Right kidney (tissue), 1 donor: Measurements from ENCODE around the gene ACER3.
"Not testable (repeated sequence)": the region's sequence is repeated elsewhere in the genome, so short reads cannot be mapped to it uniquely, and the experiment has no call there.

Experiments used
- DNase-seq: peaks from one replicate; pipeline ENCODE4 v3.0.0-alpha.2; 2016

Gene ACER3

GRCh38 chr11:76872959-76873827 lies 12.5 kb downstream of the ACER3 start:
- DNase-seq = no peak

GRCh38 chr11:76878014-76878413 lies 17.3 kb downstream of the ACER3 start:
- DNase-seq = no peak

GRCh38 chr11:76880314-76880713 lies 19.6 kb downstream of the ACER3 start:
- DNase-seq = no peak

- no peak for DNase-seq
Observed at GRCh38 chr11:76880956-76881355, 20.2 kb downstream of the ACER3 start.

- no peak for DNase-seq
Observed at GRCh38 chr11:76885390-76886097, 24.8 kb downstream of the ACER3 start.

GRCh38 chr11:76888989-76889388 lies 28.3 kb downstream of the ACER3 start:
- DNase-seq = no peak

GRCh38 chr11:76889411-76889975 lies 28.8 kb downstream of the ACER3 start:
- no peak for DNase-seq

GRCh38 chr11:76890329-76890728 lies 29.6 kb downstream of the ACER3 start:
- DNase-seq = no peak

GRCh38 chr11:76891285-76891684 lies 30.6 kb downstream of the ACER3 start:
- no peak for DNase-seq

- DNase-seq = no peak
Observed at GRCh38 chr11:76891793-76892192, 31.1 kb downstream of the ACER3 start.

- DNase-seq = no peak
Observed at GRCh38 chr11:76892306-76892705, 31.6 kb downstream of the ACER3 start.

GRCh38 chr11:76897233-76897632 lies 36.5 kb downstream of the ACER3 start:
- DNase-seq = no peak

- no peak for DNase-seq
Observed at GRCh38 chr11:76901144-76901543, 40.4 kb downstream of the ACER3 start.

GRCh38 chr11:76901622-76902021 lies 40.9 kb downstream of the ACER3 start:
- DNase-seq = not testable (repeated sequence)

- no peak for DNase-seq
Observed at GRCh38 chr11:76902121-76903014, 41.6 kb downstream of the ACER3 start.

- no peak for DNase-seq
Observed at GRCh38 chr11:76903325-76903724, 42.6 kb downstream of the ACER3 start.

- DNase-seq = no peak
Observed at GRCh38 chr11:76910620-76911414, 50.1 kb downstream of the ACER3 start.

- DNase-seq = no peak
Observed at GRCh38 chr11:76911415-76911808, 50.7 kb downstream of the ACER3 start.

GRCh38 chr11:76916712-76917111 lies 56.0 kb downstream of the ACER3 start:
- no peak for DNase-seq

- DNase-seq = peak; percentile 47
Observed at GRCh38 chr11:76918941-76919386, 58.2 kb downstream of the ACER3 start.

- no peak for DNase-seq
Observed at GRCh38 chr11:76919467-76919866, 58.7 kb downstream of the ACER3 start.
